ENCODE results near the gene AKT3. TPM values are rescaled to one million over a fixed set of nuclear protein-coding genes. Genes with fewer than 3 reads are reported as not detected.

Gene AKT3
- polyA plus RNA-seq, 2 of the 4 experiments (the other 2 are of a cell fraction): 18.4 to 43.5 TPM

GRCh38 chr1:243559575-243560162 is 290.4 kb downstream of the AKT3 start:
- FAIRE-seq (peak; percentile 95), ATAC-seq (peak; percentile 66 to 89), DNase-seq (ENCODE audit: low read depth in 1 of 2, low spot score in 1 of 2) (peak; percentile 8 to 47)
- Histone ChIP-seq H3K4me1 (peaks cover 17% of the 10 kb centered on the region), H3K27ac (peak overlapping the region in 1 of 2 experiments; percentile 16; a peak in 4 of 6 replicates), H3K4me3 (no peak overlapping the region), H3K9me3 (peaks cover 8% of the 10 kb centered on the region; the same call in 1 of the 3 replicates), H3K4me2 (peak overlapping the region; percentile 64)
- TF ChIP-seq HOXB13 (CRISPR knock-in tag; IDR thresholded peaks at IDR 0.05; ENCODE audit: low read depth) (no peak), HOXA7 (CRISPR knock-in tag; IDR thresholded peaks at IDR 0.05) (no peak), FOSL2 (IDR thresholded peaks at IDR 0.05) (peak; percentile 37; the same call in 1 of the 2 replicates), FOSL2 (CRISPR knock-in tag; IDR thresholded peaks at IDR 0.05) (peak; percentile 63), ZNF302 (CRISPR knock-in tag; IDR thresholded peaks at IDR 0.05) (no peak), NR3C1 (IDR thresholded peaks at IDR 0.05) (no peak), JUN (IDR thresholded peaks at IDR 0.05) (no peak), CEBPB (IDR thresholded peaks at IDR 0.05) (peak in 1 of 2 experiments; percentile 26; a peak in 1 of 4 replicates)
- 22% methylated on average over 7 of the region's 7 CpGs for WGBS (ENCODE audit: missing lambda C conversion rate)
- ChIA-PET CTCF (interaction anchor here (1.6 kb wide), 1 partner anchor 17 kb away, joined by 4 read pairs; no protein-coding TSS in a partner anchor), POLR2A (no interaction called here)

GRCh38 chr1:243558576-243558975 is 291.5 kb downstream of the AKT3 start:
- no peak overlapping the region for H3K27ac ChIP-seq
- FAIRE-seq: no peak
- no peak overlapping the region for H3K4me3 ChIP-seq
- POLR2A ChIA-PET: no interaction called here
- H3K4me1 ChIP-seq: peaks cover 17% of the 10 kb centered on the region
- no peak for DNase-seq (ENCODE audit: low read depth in 1 of 2, low spot score in 1 of 2)
- TF ChIP-seq EP300 (IDR thresholded peaks at IDR 0.05) (no peak), FOSL2 (IDR thresholded peaks at IDR 0.05) (no peak), FOSL2 (CRISPR knock-in tag; IDR thresholded peaks at IDR 0.05) (no peak)
- H3K4me2 ChIP-seq: no peak overlapping the region
- no peak for ATAC-seq
- peaks cover 8% of the 10 kb centered on the region; the same call in 1 of the 3 replicates for H3K9me3 ChIP-seq
- WGBS (ENCODE audit: missing lambda C conversion rate): 94% methylated on average over 1 of the region's 1 CpG
- CTCF ChIA-PET: interaction anchor here (1.6 kb wide), 1 partner anchor 16 kb away, joined by 4 read pairs; no protein-coding TSS in a partner anchor

- Histone ChIP-seq H3K4me1 (peaks cover 17% of the 10 kb centered on the region), H3K4me3 (no peak overlapping the region), H3K9me3 (peaks cover 8% of the 10 kb centered on the region; the same call in 1 of the 3 replicates), H3K4me2 (no peak overlapping the region), H3K27ac (no peak overlapping the region)
- TF ChIP-seq CBX8 (IDR thresholded peaks at IDR 0.05) (no peak), RCOR1 (IDR thresholded peaks at IDR 0.05; ENCODE audit: low read depth, low read length) (no peak), USF2 (IDR thresholded peaks at IDR 0.05) (no peak)
- FAIRE-seq (no peak), ATAC-seq (no peak), DNase-seq (ENCODE audit: low read depth in 1 of 2, low spot score in 1 of 2) (no peak)
- CTCF ChIA-PET: interaction anchor here (1.6 kb wide), 1 partner anchor 15 kb away, joined by 4 read pairs; no protein-coding TSS in a partner anchor
- POLR2A ChIA-PET: no interaction called here
Observed at GRCh38 chr1:243557866-243558265, 292.2 kb downstream of the AKT3 start.

- Histone ChIP-seq H3K4me2 (no peak overlapping the region), H3K4me3 (no peak overlapping the region), H3K9me3 (no peaks in the 10 kb centered on the region), H3K4me1 (peaks cover 13% of the 10 kb centered on the region), H3K27ac (no peak overlapping the region)
- CTCF ChIA-PET: no interaction called here
- POLR2A ChIA-PET: no interaction called here
- no peak for DNase-seq (ENCODE audit: low read depth in 1 of 2, low spot score in 1 of 2)
- 94% methylated on average over 4 of the region's 4 CpGs for WGBS (ENCODE audit: missing lambda C conversion rate)
- ATAC-seq: no peak
- FAIRE-seq: no peak
- no peak for TF ChIP-seq SREBF2 (IDR thresholded peaks at IDR 0.05)
- no peak for TF ChIP-seq TFCP2L1 (CRISPR knock-in tag; IDR thresholded peaks at IDR 0.05)
- TF ChIP-seq MYC (IDR thresholded peaks at IDR 0.05; ENCODE audit: borderline replicate concordance, low read length): no peak
- TF ChIP-seq MAX (IDR thresholded peaks at IDR 0.05): no peak
- no peak for TF ChIP-seq FOSL2 (IDR thresholded peaks at IDR 0.05)
- no peak for TF ChIP-seq FOSL2 (CRISPR knock-in tag; IDR thresholded peaks at IDR 0.05)
- no peak for TF ChIP-seq HMGXB4 (CRISPR knock-in tag; IDR thresholded peaks at IDR 0.05; ENCODE audit: borderline replicate concordance)
- no peak for TF ChIP-seq EP300 (IDR thresholded peaks at IDR 0.05)
- no peak for TF ChIP-seq MAFK (IDR thresholded peaks at IDR 0.05; ENCODE audit: partially characterized antibody)
- TF ChIP-seq POLR2A (IDR thresholded peaks at IDR 0.05; ENCODE audit: low read length): no peak
- TF ChIP-seq ATOH8 (CRISPR knock-in tag; IDR thresholded peaks at IDR 0.05; ENCODE audit: low read depth): no peak
- TF ChIP-seq ZFP36 (IDR thresholded peaks at IDR 0.05; ENCODE audit: borderline replicate concordance, partially characterized antibody): no peak
- TF ChIP-seq ZC3H11A (IDR thresholded peaks at IDR 0.05): no peak
- TF ChIP-seq ELK1 (IDR thresholded peaks at IDR 0.05; ENCODE audit: low read depth, low read length): no peak
- no peak for TF ChIP-seq JUNB (IDR thresholded peaks at IDR 0.05)
- TF ChIP-seq HEYL (CRISPR knock-in tag; IDR thresholded peaks at IDR 0.05): no peak
- no peak for TF ChIP-seq USF2 (IDR thresholded peaks at IDR 0.05)
- no peak for TF ChIP-seq RAD21 (conservative IDR thresholded peaks at IDR 0.05 in 1 of 2, IDR thresholded peaks at IDR 0.05 in 1 of 2)
Observed at GRCh38 chr1:243554686-243555085, 295.4 kb downstream of the AKT3 start.

Measured in A549 (cell line).